Measurements from ENCODE around the gene CCL2. TPM values are rescaled to one million over a fixed set of nuclear protein-coding genes. Genes with fewer than 3 reads are reported as not detected.

CCL2 gene
- total RNA-seq, 1 experiment from 2014 or later: not detected

DNA sequence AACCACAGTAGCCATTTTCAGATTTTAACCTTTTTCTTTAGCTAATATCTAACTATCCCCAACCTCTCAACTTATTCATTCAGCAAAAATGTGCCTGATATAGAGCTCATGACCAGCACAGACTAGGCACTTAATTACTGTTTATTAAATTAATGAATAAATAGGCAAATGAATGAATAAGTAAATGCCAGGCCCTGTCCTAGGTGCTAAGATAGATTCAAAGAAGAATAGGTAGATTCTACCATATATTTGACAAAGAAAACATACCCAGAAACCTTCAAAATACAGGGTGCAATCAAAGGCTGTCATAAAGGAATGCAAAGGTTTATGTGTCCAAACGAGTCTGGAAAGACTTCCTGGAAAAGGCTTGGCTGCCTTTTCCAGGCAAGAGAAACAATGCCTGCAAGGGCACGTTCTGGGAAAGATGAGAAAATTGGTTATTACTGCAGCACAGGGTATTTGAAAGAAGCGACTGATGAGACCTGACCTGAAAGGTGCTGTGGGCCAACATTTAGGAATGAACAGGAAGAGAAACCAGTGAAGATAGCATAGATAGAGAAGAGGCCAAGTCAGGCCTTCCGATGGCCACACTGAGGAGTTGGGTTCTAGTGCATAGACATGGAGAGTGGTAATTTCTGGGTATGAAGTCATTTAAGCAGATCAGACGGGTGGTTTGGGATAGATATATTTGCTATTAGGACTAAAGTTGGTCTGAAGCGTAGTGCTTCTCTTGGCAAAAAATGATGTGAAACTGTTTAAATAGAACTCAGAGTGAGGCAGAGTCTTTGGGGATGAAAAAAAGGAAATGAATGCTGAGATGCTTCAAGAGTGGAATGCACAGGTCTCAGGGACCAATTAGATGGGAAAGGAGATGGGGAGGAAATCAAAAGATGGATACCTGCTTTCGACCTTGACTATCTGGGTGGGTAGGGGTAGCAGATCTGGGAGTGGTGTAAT lies 11.4 kb upstream of the CCL2 start:
- DNase-seq (ENCODE audit: low read depth, low spot score): no peak
- ChIA-PET RAD21 (ENCODE audit: low non-redundant PET in 1 of 2, low total read pairs in 2 of 2, uncharacterized antibody in 2 of 2, unreplicated experiment in 2 of 2) (no interaction called here), POLR2A (no interaction called here), CTCF (no interaction called here)
- TF ChIP-seq, protein P1, sequence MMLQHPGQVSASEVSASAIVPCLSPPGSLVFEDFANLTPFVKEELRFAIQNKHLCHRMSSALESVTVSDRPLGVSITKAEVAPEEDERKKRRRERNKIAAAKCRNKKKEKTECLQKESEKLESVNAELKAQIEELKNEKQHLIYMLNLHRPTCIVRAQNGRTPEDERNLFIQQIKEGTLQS (IDR thresholded peaks at IDR 0.05): no peak
- TF ChIP-seq ZFX (IDR thresholded peaks at IDR 0.05) (no peak), ZNF274 (IDR thresholded peaks at IDR 0.05; ENCODE audit: low read depth, low read length) (no peak), EZH2 (IDR thresholded peaks at IDR 0.05) (no peak), CBX3 (IDR thresholded peaks at IDR 0.05; ENCODE audit: low read depth) (no peak), RAD21 (IDR thresholded peaks at IDR 0.05; ENCODE audit: low read depth) (no peak), EGR1 (IDR thresholded peaks at IDR 0.05; ENCODE audit: low read depth) (no peak), ELF1 (IDR thresholded peaks at IDR 0.05; ENCODE audit: borderline replicate concordance, low read depth) (no peak), TCF7L2 (IDR thresholded peaks at IDR 0.05; ENCODE audit: borderline replicate concordance, extremely low read depth, insufficient read depth, insufficient read length) (no peak), SRF (IDR thresholded peaks at IDR 0.05; ENCODE audit: low read depth) (no peak), POLR2A (IDR thresholded peaks at IDR 0.05; ENCODE audit: borderline replicate concordance, extremely low read depth, insufficient read depth, insufficient read length) (no peak), EZH2phosphoT487 (IDR thresholded peaks at IDR 0.05; ENCODE audit: borderline replicate concordance) (no peak), SP1 (IDR thresholded peaks at IDR 0.05; ENCODE audit: low read depth) (no peak), SIN3A (IDR thresholded peaks at IDR 0.05; ENCODE audit: low read depth) (no peak), YY1 (IDR thresholded peaks at IDR 0.05; ENCODE audit: extremely low read depth, insufficient replicate concordance, low read depth, low read length) (no peak)
- TF ChIP-seq, protein P2, sequence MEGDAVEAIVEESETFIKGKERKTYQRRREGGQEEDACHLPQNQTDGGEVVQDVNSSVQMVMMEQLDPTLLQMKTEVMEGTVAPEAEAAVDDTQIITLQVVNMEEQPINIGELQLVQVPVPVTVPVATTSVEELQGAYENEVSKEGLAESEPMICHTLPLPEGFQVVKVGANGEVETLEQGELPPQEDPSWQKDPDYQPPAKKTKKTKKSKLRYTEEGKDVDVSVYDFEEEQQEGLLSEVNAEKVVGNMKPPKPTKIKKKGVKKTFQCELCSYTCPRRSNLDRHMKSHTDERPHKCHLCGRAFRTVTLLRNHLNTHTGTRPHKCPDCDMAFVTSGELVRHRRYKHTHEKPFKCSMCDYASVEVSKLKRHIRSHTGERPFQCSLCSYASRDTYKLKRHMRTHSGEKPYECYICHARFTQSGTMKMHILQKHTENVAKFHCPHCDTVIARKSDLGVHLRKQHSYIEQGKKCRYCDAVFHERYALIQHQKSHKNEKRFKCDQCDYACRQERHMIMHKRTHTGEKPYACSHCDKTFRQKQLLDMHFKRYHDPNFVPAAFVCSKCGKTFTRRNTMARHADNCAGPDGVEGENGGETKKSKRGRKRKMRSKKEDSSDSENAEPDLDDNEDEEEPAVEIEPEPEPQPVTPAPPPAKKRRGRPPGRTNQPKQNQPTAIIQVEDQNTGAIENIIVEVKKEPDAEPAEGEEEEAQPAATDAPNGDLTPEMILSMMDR (IDR thresholded peaks at IDR 0.05 in 2 of 3, conservative IDR thresholded peaks at IDR 0.05 in 1 of 3; ENCODE audit: borderline replicate concordance in 1 of 3, insufficient read depth in 1 of 3, low read depth in 2 of 3, low read length in 2 of 3): no peak
- TF ChIP-seq, protein P3, sequence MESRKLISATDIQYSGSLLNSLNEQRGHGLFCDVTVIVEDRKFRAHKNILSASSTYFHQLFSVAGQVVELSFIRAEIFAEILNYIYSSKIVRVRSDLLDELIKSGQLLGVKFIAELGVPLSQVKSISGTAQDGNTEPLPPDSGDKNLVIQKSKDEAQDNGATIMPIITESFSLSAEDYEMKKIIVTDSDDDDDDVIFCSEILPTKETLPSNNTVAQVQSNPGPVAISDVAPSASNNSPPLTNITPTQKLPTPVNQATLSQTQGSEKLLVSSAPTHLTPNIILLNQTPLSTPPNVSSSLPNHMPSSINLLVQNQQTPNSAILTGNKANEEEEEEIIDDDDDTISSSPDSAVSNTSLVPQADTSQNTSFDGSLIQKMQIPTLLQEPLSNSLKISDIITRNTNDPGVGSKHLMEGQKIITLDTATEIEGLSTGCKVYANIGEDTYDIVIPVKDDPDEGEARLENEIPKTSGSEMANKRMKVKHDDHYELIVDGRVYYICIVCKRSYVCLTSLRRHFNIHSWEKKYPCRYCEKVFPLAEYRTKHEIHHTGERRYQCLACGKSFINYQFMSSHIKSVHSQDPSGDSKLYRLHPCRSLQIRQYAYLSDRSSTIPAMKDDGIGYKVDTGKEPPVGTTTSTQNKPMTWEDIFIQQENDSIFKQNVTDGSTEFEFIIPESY (IDR thresholded peaks at IDR 0.05; ENCODE audit: extremely low read depth, insufficient replicate concordance, low read length): no peak
- TF ChIP-seq, protein P4, sequence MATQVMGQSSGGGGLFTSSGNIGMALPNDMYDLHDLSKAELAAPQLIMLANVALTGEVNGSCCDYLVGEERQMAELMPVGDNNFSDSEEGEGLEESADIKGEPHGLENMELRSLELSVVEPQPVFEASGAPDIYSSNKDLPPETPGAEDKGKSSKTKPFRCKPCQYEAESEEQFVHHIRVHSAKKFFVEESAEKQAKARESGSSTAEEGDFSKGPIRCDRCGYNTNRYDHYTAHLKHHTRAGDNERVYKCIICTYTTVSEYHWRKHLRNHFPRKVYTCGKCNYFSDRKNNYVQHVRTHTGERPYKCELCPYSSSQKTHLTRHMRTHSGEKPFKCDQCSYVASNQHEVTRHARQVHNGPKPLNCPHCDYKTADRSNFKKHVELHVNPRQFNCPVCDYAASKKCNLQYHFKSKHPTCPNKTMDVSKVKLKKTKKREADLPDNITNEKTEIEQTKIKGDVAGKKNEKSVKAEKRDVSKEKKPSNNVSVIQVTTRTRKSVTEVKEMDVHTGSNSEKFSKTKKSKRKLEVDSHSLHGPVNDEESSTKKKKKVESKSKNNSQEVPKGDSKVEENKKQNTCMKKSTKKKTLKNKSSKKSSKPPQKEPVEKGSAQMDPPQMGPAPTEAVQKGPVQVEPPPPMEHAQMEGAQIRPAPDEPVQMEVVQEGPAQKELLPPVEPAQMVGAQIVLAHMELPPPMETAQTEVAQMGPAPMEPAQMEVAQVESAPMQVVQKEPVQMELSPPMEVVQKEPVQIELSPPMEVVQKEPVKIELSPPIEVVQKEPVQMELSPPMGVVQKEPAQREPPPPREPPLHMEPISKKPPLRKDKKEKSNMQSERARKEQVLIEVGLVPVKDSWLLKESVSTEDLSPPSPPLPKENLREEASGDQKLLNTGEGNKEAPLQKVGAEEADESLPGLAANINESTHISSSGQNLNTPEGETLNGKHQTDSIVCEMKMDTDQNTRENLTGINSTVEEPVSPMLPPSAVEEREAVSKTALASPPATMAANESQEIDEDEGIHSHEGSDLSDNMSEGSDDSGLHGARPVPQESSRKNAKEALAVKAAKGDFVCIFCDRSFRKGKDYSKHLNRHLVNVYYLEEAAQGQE (IDR thresholded peaks at IDR 0.05; ENCODE audit: low read depth): no peak
- TF ChIP-seq, protein P5, sequence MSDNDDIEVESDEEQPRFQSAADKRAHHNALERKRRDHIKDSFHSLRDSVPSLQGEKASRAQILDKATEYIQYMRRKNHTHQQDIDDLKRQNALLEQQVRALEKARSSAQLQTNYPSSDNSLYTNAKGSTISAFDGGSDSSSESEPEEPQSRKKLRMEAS (IDR thresholded peaks at IDR 0.05): no peak
- no peak for ATAC-seq
- intact Hi-C loops (cut with micrococcal nuclease): no loop called here
- BruUV-seq (replicated peaks): no TSS peak
- Histone ChIP-seq H3K36me3 (ENCODE audit: control insufficient read depth in 1 of 2, insufficient read depth in 2 of 2, low read length in 2 of 2) (no peaks in the 10 kb centered on the region), H2AFZ (ENCODE audit: low read depth, low read length, poor library complexity, severe bottlenecking) (no peak overlapping the region), H3K9me3 (ENCODE audit: control insufficient read depth in 1 of 2, insufficient read depth in 1 of 2, low read depth in 1 of 2, low read length in 2 of 2) (no peaks in the 10 kb centered on the region), H3K4me3 (replicated peaks in 1 of 2; ENCODE audit: low read depth in 1 of 2, low read length in 2 of 2) (no peak overlapping the region), H3K27ac (ENCODE audit: low read depth, low read length) (no peak overlapping the region), H3K9ac (ENCODE audit: low read length) (no peak overlapping the region), H3K4me2 (ENCODE audit: low read length) (no peak overlapping the region), H3K79me2 (ENCODE audit: insufficient read depth, low read length) (no peaks in the 10 kb centered on the region), H3K4me1 (ENCODE audit: control insufficient read depth in 1 of 2, insufficient read depth in 2 of 2, low read length in 2 of 2) (no peaks in the 10 kb centered on the region), H3K9me2 (ENCODE audit: insufficient read depth) (no peaks in the 10 kb centered on the region), H4K20me1 (ENCODE audit: insufficient read depth) (no peaks in the 10 kb centered on the region), H3K27me3 (ENCODE audit: insufficient read depth, low read length) (no peaks in the 10 kb centered on the region)

Measured in HCT116 (cell line).